ENCODE data around the gene UBASH3B.
A peak's percentile ranks its signal among the peaks of the same experiment; 100 is the strongest.
"Not testable (repeated sequence)": the region's sequence is repeated elsewhere in the genome, so short reads cannot be mapped to it uniquely, and the experiment has no call there.

The UBASH3B gene

GRCh38 chr11:122863154-122863553 is 207.6 kb downstream of the UBASH3B start:
- DNase-seq = not testable (repeated sequence)

GRCh38 chr11:122863704-122864326 is 208.3 kb downstream of the UBASH3B start:
- peak; percentile 48 for DNase-seq
